KOPT-K1 (cell line): Measurements from ENCODE around the gene LTA4H.
"Not testable (repeated sequence)": the region's sequence is repeated elsewhere in the genome, so short reads cannot be mapped to it uniquely, and the experiment has no call there.

Source experiments
- H3K27ac ChIP-seq: fragments of 200-600 bp; sonication (generic); 2 replicates; pipeline ENCODE4 v1.5.1; 2016; ENCODE audit warnings: antibody characterized with exemption, mild to moderate bottlenecking, low read depth, low read length; ENCODE audit not compliant: poor library complexity, severe bottlenecking
- H3K36me3 ChIP-seq: fragments of 200-600 bp; sonication (generic); 2 replicates; pipeline ENCODE4 v1.5.1; 2017; ENCODE audit warnings: antibody characterized with exemption, mild to moderate bottlenecking, low read length, moderate library complexity; ENCODE audit not compliant: insufficient read depth
- H3K9me3 ChIP-seq: fragments of 200-600 bp; sonication (generic); 2 replicates; pipeline ENCODE4 v1.5.1; 2017; ENCODE audit warnings: antibody characterized with exemption, low read length, mild to moderate bottlenecking; ENCODE audit not compliant: insufficient read depth, poor library complexity, severe bottlenecking

Gene LTA4H

GRCh38 chr12:96035283-96036236 lies at the start of gene LTA4H:
TSS of gene LTA4H (minus strand) at chr12:96035587. CDS start at chr12:96035519, 68 bp downstream.
- Histone ChIP-seq H3K9me3 (no peaks in the 10 kb centered on the region), H3K27ac (peak within 1 kb of the TSS; percentile 51), H3K36me3 (no peaks in the 10 kb centered on the region)

DNA sequence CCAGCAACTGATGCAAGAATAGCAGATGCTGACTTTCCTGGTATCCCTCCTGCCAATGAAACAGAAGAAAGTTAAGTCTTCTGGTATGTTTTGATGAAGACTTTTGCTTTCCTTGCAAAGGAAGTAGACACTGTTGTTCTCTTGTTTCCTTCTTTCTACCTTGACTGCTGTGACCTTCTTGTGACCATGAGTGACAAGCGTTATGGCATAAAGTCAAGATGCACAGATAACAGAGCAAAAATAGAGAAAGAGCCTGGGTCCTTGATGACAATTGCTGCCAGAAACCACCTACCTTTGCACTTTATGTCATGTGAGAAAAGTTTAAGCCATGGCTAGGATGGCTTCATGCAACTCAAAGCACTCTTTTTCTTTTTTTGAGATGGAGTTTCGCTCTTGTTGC lies 49.2 kb upstream of the LTA4H start:
- Histone ChIP-seq H3K36me3 (no peaks in the 10 kb centered on the region), H3K9me3 (peaks cover 7% of the 10 kb centered on the region), H3K27ac (no peak overlapping the region)

DNA sequence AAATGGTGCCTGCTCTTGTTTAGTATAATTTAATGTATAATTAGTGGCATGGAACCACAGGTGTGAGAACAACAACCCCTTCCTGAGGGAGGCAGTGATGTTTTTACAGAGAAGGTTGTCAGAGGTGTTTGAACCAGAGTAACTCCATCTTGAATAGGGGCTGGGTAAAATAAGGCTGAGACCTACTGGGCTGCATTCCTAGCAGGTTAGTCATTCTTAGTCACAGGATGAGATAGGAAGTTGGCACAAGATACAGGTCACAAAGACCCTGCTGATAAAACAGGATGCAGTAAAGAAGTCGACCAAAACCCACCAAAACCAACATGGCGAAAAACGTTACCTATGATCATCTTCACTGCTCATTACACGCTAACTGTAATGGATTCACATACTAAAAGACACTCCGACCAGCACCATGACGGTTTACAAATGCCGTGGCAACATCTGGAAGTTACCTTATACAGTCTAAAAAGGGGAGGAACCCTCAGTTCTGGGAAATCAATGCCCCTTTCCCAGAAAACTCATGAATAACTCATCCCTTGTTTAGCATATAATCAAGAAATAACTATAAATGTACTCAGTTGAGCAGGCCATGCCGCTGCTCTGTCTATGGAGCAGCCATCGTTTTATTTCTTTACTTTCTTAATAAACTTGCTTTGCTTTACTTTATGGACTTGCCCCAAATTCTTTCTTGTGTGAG lies 47.8 kb upstream of the LTA4H start:
- H3K9me3 ChIP-seq = peaks cover 6% of the 10 kb centered on the region
- no peak overlapping the region for H3K27ac ChIP-seq
- no peaks in the 10 kb centered on the region for H3K36me3 ChIP-seq

- Histone ChIP-seq H3K9me3 (no peaks in the 10 kb centered on the region), H3K27ac (no peak overlapping the region), H3K36me3 (no peaks in the 10 kb centered on the region)
Measured at GRCh38 chr12:96081596-96081995, 46.2 kb upstream of the LTA4H start.

GRCh38 chr12:96078231-96079135 lies 43.1 kb upstream of the LTA4H start:
- no peak overlapping the region for H3K27ac ChIP-seq
- no peaks in the 10 kb centered on the region for H3K9me3 ChIP-seq
- no peaks in the 10 kb centered on the region for H3K36me3 ChIP-seq

GRCh38 chr12:96077081-96077480 lies 41.7 kb upstream of the LTA4H start:
- Histone ChIP-seq H3K27ac (no peak overlapping the region), H3K9me3 (no peaks in the 10 kb centered on the region), H3K36me3 (no peaks in the 10 kb centered on the region)

- no peak overlapping the region for H3K27ac ChIP-seq
- H3K9me3 ChIP-seq = no peaks in the 10 kb centered on the region
- H3K36me3 ChIP-seq = no peaks in the 10 kb centered on the region
Measured at GRCh38 chr12:96075560-96075959, 40.2 kb upstream of the LTA4H start.

GRCh38 chr12:96073346-96074330 lies 38.3 kb upstream of the LTA4H start:
- Histone ChIP-seq H3K9me3 (no peaks in the 10 kb centered on the region), H3K36me3 (no peaks in the 10 kb centered on the region), H3K27ac (no peak overlapping the region)

DNA sequence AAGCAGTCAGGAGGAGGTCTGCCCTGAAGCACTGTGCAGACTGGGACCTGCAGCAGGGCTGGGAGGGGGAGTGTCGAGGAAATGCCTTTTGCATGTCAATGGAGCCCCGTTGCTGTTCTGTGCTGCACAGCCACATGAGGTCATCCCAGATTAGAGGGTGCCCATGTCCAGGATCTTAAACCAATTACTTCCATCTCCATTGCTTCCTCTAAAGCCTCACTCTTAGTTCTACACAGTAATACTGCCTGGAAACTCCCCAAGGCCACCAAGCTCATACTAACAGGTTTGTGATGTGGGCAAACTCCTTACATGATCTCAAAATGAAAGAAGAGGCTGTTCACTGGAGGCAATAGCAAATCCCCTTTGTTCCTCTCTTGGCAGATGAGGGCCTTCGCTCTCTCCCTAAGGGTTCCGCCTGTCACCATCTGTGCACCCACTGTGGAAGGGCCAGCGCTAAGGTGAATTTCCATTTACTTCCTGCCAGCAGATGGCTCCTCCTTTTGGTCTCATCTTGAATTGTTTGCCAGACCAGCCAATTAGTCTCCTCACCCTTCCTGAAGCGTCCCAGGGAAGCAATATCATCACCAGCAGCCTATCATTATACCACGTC lies 35.4 kb upstream of the LTA4H start:
- H3K27ac ChIP-seq = no peak overlapping the region
- no peaks in the 10 kb centered on the region for H3K36me3 ChIP-seq
- no peaks in the 10 kb centered on the region for H3K9me3 ChIP-seq

DNA sequence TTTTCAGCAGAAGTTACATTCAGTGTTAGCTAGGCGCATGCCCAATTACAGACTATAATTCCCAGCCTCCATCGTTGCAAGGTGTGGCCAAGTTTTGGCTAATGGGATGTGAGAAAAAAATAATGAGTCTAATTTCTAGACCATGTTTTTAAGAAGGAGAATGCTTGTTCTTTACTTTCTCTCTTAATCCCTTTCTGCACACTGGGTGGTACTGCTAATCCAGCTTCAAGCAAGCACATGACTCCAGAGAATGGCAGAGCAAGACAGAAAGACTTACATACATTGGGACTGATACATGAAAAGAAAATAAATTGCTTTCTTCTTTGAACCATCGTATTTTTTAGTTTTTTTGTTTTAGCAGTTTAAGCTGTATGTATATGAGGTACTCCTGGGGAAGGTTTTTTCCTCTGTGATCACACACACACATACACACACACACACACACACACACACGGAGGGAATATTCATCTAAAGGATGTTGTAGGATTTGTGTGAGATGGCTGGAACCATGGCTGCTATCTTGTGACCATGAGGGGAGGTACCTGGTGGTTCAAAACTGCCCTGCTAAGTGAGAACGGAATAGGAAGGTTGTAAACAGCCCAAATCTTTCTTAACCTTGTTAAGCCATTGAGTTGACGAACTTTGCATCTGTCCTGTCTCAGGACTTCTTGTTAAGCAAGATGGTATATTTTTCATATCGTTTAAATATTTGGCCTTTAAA lies 34.3 kb upstream of the LTA4H start:
- H3K36me3 ChIP-seq = no peaks in the 10 kb centered on the region
- H3K27ac ChIP-seq = no peak overlapping the region
- no peaks in the 10 kb centered on the region for H3K9me3 ChIP-seq

DNA sequence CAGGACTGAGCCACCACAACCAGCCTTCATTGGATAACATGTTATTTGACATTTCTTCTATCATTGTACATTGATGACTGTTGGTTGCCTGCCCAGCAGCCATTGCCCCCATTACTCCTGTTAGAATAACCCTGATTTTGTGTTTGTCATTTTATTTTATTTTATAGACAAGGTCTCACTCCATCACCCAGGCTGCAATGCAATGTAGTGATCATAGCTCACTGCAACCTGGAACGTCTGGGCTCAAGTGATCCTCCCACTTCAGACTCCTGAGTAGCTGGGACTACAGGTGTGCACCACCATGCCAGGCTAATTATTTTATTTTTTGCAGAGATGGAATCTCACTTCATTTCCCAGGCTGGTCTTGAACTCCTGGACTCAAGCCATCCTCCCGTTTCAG lies 33.2 kb upstream of the LTA4H start:
- H3K27ac ChIP-seq = no peak overlapping the region
- no peaks in the 10 kb centered on the region for H3K36me3 ChIP-seq
- no peaks in the 10 kb centered on the region for H3K9me3 ChIP-seq

GRCh38 chr12:96068111-96068510 lies 32.7 kb upstream of the LTA4H start:
- H3K27ac ChIP-seq = no peak overlapping the region
- H3K9me3 ChIP-seq = no peaks in the 10 kb centered on the region
- no peaks in the 10 kb centered on the region for H3K36me3 ChIP-seq

DNA sequence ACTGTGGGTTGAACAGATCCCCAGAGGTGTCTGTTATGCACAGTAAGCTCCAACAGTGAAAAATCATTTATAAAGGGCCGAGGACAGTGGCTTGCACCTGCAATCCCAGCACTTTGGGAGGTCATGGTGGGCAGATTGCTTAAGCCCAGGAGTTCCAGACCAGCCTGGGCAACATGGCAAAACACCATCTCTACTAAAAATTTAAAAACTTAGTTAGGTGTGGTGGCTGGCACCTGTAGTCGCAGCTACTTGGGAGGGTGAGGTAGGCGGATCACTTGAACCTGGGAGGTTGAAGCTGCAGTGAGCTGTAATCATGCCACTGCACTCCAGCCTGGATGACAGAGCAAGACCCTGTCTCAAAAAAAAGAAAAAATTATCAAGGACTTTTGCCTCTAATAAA lies 30.4 kb upstream of the LTA4H start:
- H3K27ac ChIP-seq, H3K36me3 ChIP-seq, H3K9me3 ChIP-seq: not testable (repeated sequence)
